Astrocyte (in vitro differentiated cells and primary cell): ENCODE results near the gene MYT1. TPM values are rescaled to one million over a fixed set of nuclear protein-coding genes. Genes with fewer than 3 reads are reported as not detected.

Experiments used
- DNase-seq: peaks from one replicate; pipeline ENCODE4 v3.0.0-alpha.2; 2010; ENCODE audit warnings: low read depth
- FAIRE-seq: peaks from 2 replicates; lab custom pipeline; 2011; peaks lifted over from hg19 to GRCh38; lab: Jason Lieb, UNC
- H2AFZ ChIP-seq: 2 replicates; pipeline ENCODE4 v1.6.0; 2012; ENCODE audit warnings: low read depth, low read length, inconsistent platforms
- H3K27ac ChIP-seq: 2 replicates; pipeline ENCODE4 v1.5.1; 2011; ENCODE audit warnings: low read depth, low read length, inconsistent platforms
- H3K27me3 ChIP-seq: 2 replicates; pipeline ENCODE4 v1.6.0; 2011; ENCODE audit warnings: low read length, inconsistent platforms; ENCODE audit not compliant: insufficient read depth
- H3K36me3 ChIP-seq: 2 replicates; pipeline ENCODE4 v1.5.1; 2011; ENCODE audit warnings: low read length, inconsistent platforms; ENCODE audit not compliant: insufficient read depth
- H3K4me1 ChIP-seq: 2 replicates; pipeline ENCODE4 v1.5.1; 2011; ENCODE audit warnings: low read length, inconsistent platforms; ENCODE audit not compliant: insufficient read depth
- H3K4me2 ChIP-seq: 2 replicates; pipeline ENCODE4 v1.6.0; 2012; ENCODE audit warnings: low read length, inconsistent platforms
- H3K4me3 ChIP-seq: 2 replicates; pipeline ENCODE4 v1.5.1; 2011; ENCODE audit warnings: low read depth, mild to moderate bottlenecking, low read length, inconsistent platforms; ENCODE audit not compliant: insufficient read depth
- H3K79me2 ChIP-seq: 2 replicates; pipeline ENCODE4 v1.6.0; 2012; ENCODE audit warnings: mild to moderate bottlenecking, low read length, inconsistent platforms; ENCODE audit not compliant: insufficient read depth
- H3K9ac ChIP-seq: 2 replicates; pipeline ENCODE4 v1.6.0; 2012; ENCODE audit warnings: mild to moderate bottlenecking, low read length, inconsistent platforms
- H3K9me3 ChIP-seq: 2 replicates; pipeline ENCODE4 v1.5.1; 2012; ENCODE audit warnings: low read depth, mild to moderate bottlenecking, low read length, inconsistent platforms; ENCODE audit not compliant: insufficient read depth
- H4K20me1 ChIP-seq: 2 replicates; pipeline ENCODE4 v1.6.0; 2012; ENCODE audit warnings: low read length, inconsistent platforms; ENCODE audit not compliant: insufficient read depth
- H3K27ac Mint-ChIP-seq: one replicate; pipeline ENCODE4 v1.8.0; 2021; ENCODE audit warnings: mild to moderate bottlenecking, mixed read lengths; ENCODE audit not compliant: unreplicated experiment
- H3K27me3 Mint-ChIP-seq: one replicate; pipeline ENCODE4 v1.8.0; 2021; ENCODE audit warnings: low read depth, mixed read lengths; ENCODE audit not compliant: unreplicated experiment
- H3K36me3 Mint-ChIP-seq: one replicate; pipeline ENCODE4 v1.8.0; 2021; ENCODE audit warnings: low read depth, mixed read lengths; ENCODE audit not compliant: unreplicated experiment
- H3K4me1 Mint-ChIP-seq: one replicate; pipeline ENCODE4 v1.8.0; 2021; ENCODE audit warnings: low read depth, mixed read lengths; ENCODE audit not compliant: unreplicated experiment
- H3K4me3 Mint-ChIP-seq: one replicate; pipeline ENCODE4 v1.8.0; 2021; ENCODE audit warnings: mild to moderate bottlenecking, moderate library complexity, mixed read lengths; ENCODE audit not compliant: unreplicated experiment
- H3K9me3 Mint-ChIP-seq: one replicate; pipeline ENCODE4 v1.8.0; 2021; ENCODE audit warnings: mild to moderate bottlenecking, mixed read lengths; ENCODE audit not compliant: unreplicated experiment
- CTCF ChIP-seq: IDR thresholded peaks from 2 replicates; pipeline ENCODE4 v1.5.1; 2011; ENCODE audit warnings: low read depth, mild to moderate bottlenecking, inconsistent platforms, low read length, moderate library complexity; ENCODE audit not compliant: insufficient read depth
- EZH2 ChIP-seq: IDR thresholded peaks from 2 replicates; pipeline ENCODE4 v1.6.1; 2012; ENCODE audit warnings: mild to moderate bottlenecking, low read length, inconsistent platforms; ENCODE audit not compliant: insufficient read depth
- total RNA-seq: library from RNA; stranded (reverse); gene quantifications from 2 replicates; pipeline ENCODE4 v1.2.1, GENCODE V29; 2021

Gene MYT1
- total RNA-seq, 1 donor from 2014 or later = not detected

GRCh38 chr20:64157878-64158277 is 6.4 kb upstream of the MYT1 start:
- Histone ChIP-seq H3K4me1 (no peaks in the 10 kb centered on the region), H3K27me3 (peaks cover 35% of the 10 kb centered on the region), H3K27ac (no peak overlapping the region), H3K4me2 (no peak overlapping the region), H4K20me1 (no peaks in the 10 kb centered on the region), H3K9ac (no peak overlapping the region), H2AFZ (no peak overlapping the region), H3K9me3 (no peaks in the 10 kb centered on the region), H3K36me3 (no peaks in the 10 kb centered on the region), H3K4me3 (no peak overlapping the region), H3K79me2 (no peaks in the 10 kb centered on the region)
- no peak overlapping the region for H3K27ac Mint-ChIP-seq
- TF ChIP-seq CTCF (no peak), EZH2 (no peak)
- H3K4me1 Mint-ChIP-seq = peaks cover 2% of the 10 kb centered on the region
- H3K36me3 Mint-ChIP-seq = no peaks in the 10 kb centered on the region
- H3K9me3 Mint-ChIP-seq = peaks cover 3% of the 10 kb centered on the region
- peaks cover 53% of the 10 kb centered on the region for H3K27me3 Mint-ChIP-seq
- FAIRE-seq (no peak), DNase-seq (no peak)
- no peak overlapping the region for H3K4me3 Mint-ChIP-seq

- Mint-ChIP-seq H3K4me3 (no peak overlapping the region), H3K27ac (no peak overlapping the region), H3K27me3 (peaks cover 60% of the 10 kb centered on the region), H3K4me1 (peaks cover 2% of the 10 kb centered on the region), H3K9me3 (peaks cover 3% of the 10 kb centered on the region), H3K36me3 (no peaks in the 10 kb centered on the region)
- no peak for FAIRE-seq
- no peak for DNase-seq
- Histone ChIP-seq H3K27ac (no peak overlapping the region), H3K27me3 (peaks cover 43% of the 10 kb centered on the region), H3K9ac (no peak overlapping the region), H4K20me1 (no peaks in the 10 kb centered on the region), H3K36me3 (no peaks in the 10 kb centered on the region), H3K4me3 (no peak overlapping the region), H2AFZ (no peak overlapping the region), H3K9me3 (no peaks in the 10 kb centered on the region), H3K4me2 (no peak overlapping the region), H3K79me2 (no peaks in the 10 kb centered on the region), H3K4me1 (no peaks in the 10 kb centered on the region)
- TF ChIP-seq EZH2 = no peak
- no peak for TF ChIP-seq CTCF
Measured at GRCh38 chr20:64158346-64159285, 5.6 kb upstream of the MYT1 start.

DNA sequence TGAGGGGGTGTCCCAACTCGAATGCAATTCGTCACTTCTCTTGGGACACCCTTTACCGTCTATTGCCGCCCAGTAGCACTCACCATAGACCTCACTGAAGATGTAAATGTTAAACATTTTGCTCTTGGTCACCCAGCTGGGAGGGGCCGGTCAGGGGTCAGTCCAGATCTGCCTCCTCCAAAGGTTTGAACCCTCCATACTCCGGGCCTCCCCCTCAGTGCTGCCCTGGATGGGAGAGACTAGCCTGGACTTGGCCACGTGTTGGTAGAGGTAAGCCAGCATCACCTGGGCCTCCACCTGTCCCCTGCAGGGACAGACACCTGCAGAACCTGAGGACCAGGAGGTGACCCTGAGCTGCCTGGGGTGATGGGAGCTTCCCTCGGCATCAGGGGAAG is 5.0 kb upstream of the MYT1 start:
- FAIRE-seq = no peak

More for the DNA sequence above, 5.0 kb upstream of the MYT1 start:
- peaks cover 67% of the 10 kb centered on the region for H3K27me3 Mint-ChIP-seq
- H3K4me3 ChIP-seq = no peak overlapping the region
- no peaks in the 10 kb centered on the region for H4K20me1 ChIP-seq
- no peak overlapping the region for H3K9ac ChIP-seq
- no peaks in the 10 kb centered on the region for H3K36me3 Mint-ChIP-seq
- no peak overlapping the region for H3K4me2 ChIP-seq
- H3K4me1 Mint-ChIP-seq = peaks cover 2% of the 10 kb centered on the region
- H3K27ac ChIP-seq = no peak overlapping the region
- peaks cover 50% of the 10 kb centered on the region for H3K27me3 ChIP-seq
- no peak overlapping the region for H3K4me3 Mint-ChIP-seq
- H3K4me1 ChIP-seq = no peaks in the 10 kb centered on the region
- no peak for DNase-seq
- no peak overlapping the region for H3K27ac Mint-ChIP-seq
- H3K79me2 ChIP-seq = no peaks in the 10 kb centered on the region
- TF ChIP-seq CTCF = no peak
- no peak for TF ChIP-seq EZH2
- H2AFZ ChIP-seq = no peak overlapping the region
- H3K9me3 ChIP-seq = no peaks in the 10 kb centered on the region
- peaks cover 3% of the 10 kb centered on the region for H3K9me3 Mint-ChIP-seq
- no peaks in the 10 kb centered on the region for H3K36me3 ChIP-seq
